WTC11 (cell line): ENCODE results near the gene AGR3.

Experiments
- ZNF416 ChIP-seq: fragments of 250-450 bp; sonication (Bioruptor Pico); IDR thresholded peaks from 2 replicates; pipeline ENCODE4 v1.9.0; 2021; ENCODE audit warnings: mild to moderate bottlenecking, inconsistent platforms
- TF ChIP-seq, protein P1 (sequence below): sonication (generic); formaldehyde crosslinking; IDR thresholded peaks from 2 replicates; pipeline ENCODE4 v1.8.1; 2023; ENCODE audit warnings: mild to moderate bottlenecking, missing genetic modification reagents, borderline replicate concordance
- TF ChIP-seq, protein P2 (sequence below): fragments of 200-600 bp; IDR thresholded peaks from 2 replicates; pipeline ENCODE4 v1.8.0; 2022; ENCODE audit warnings: antibody characterized with exemption
- TF ChIP-seq, protein P3 (sequence below): sonication (generic); formaldehyde crosslinking; conservative IDR thresholded peaks from 2 replicates; pipeline ENCODE4 v1.8.1; 2022; ENCODE audit warnings: mild to moderate bottlenecking, missing genetic modification reagents

GRCh38 chr7:16841681-16842080 lies 40.1 kb downstream of the AGR3 start:
- TF ChIP-seq, protein P1, sequence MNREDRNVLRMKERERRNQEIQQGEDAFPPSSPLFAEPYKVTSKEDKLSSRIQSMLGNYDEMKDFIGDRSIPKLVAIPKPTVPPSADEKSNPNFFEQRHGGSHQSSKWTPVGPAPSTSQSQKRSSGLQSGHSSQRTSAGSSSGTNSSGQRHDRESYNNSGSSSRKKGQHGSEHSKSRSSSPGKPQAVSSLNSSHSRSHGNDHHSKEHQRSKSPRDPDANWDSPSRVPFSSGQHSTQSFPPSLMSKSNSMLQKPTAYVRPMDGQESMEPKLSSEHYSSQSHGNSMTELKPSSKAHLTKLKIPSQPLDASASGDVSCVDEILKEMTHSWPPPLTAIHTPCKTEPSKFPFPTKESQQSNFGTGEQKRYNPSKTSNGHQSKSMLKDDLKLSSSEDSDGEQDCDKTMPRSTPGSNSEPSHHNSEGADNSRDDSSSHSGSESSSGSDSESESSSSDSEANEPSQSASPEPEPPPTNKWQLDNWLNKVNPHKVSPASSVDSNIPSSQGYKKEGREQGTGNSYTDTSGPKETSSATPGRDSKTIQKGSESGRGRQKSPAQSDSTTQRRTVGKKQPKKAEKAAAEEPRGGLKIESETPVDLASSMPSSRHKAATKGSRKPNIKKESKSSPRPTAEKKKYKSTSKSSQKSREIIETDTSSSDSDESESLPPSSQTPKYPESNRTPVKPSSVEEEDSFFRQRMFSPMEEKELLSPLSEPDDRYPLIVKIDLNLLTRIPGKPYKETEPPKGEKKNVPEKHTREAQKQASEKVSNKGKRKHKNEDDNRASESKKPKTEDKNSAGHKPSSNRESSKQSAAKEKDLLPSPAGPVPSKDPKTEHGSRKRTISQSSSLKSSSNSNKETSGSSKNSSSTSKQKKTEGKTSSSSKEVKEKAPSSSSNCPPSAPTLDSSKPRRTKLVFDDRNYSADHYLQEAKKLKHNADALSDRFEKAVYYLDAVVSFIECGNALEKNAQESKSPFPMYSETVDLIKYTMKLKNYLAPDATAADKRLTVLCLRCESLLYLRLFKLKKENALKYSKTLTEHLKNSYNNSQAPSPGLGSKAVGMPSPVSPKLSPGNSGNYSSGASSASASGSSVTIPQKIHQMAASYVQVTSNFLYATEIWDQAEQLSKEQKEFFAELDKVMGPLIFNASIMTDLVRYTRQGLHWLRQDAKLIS (CRISPR knock-in tag), result no peak
- TF ChIP-seq, protein P2, sequence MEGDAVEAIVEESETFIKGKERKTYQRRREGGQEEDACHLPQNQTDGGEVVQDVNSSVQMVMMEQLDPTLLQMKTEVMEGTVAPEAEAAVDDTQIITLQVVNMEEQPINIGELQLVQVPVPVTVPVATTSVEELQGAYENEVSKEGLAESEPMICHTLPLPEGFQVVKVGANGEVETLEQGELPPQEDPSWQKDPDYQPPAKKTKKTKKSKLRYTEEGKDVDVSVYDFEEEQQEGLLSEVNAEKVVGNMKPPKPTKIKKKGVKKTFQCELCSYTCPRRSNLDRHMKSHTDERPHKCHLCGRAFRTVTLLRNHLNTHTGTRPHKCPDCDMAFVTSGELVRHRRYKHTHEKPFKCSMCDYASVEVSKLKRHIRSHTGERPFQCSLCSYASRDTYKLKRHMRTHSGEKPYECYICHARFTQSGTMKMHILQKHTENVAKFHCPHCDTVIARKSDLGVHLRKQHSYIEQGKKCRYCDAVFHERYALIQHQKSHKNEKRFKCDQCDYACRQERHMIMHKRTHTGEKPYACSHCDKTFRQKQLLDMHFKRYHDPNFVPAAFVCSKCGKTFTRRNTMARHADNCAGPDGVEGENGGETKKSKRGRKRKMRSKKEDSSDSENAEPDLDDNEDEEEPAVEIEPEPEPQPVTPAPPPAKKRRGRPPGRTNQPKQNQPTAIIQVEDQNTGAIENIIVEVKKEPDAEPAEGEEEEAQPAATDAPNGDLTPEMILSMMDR, result no peak
- TF ChIP-seq ZNF416 (CRISPR knock-in tag), result no peak
- TF ChIP-seq, protein P3, sequence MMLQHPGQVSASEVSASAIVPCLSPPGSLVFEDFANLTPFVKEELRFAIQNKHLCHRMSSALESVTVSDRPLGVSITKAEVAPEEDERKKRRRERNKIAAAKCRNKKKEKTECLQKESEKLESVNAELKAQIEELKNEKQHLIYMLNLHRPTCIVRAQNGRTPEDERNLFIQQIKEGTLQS (CRISPR knock-in tag), result no peak
